GM19035 (cell line): ENCODE results near the gene FOXA1.
"Not testable (repeated sequence)": the region's sequence is repeated elsewhere in the genome, so short reads cannot be mapped to it uniquely, and the experiment has no call there.

Experiments
- ATAC-seq: cut with Tn5 transposase; IDR thresholded peaks from one replicate; pipeline ENCODE4 v1.9.1; 2021; ENCODE audit not compliant: unreplicated experiment

The FOXA1 gene

DNA sequence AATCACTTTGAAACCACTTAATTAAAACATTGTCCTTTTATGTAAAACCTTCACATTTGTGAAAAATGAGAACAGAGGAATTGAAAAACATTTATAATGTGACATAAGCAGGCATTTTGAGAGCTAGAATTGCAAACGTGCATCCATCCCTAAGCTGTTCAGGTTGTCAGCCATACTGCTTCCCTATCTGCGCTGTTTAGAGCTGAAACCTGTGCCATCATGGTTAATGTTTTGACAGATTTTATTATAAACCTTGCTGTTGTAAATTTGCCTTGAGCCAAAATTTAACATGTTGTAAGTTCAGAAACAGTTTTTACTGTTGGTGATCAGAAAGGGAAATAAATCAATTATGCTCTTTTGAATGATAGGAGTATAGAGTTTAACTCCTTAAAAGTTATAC, 31.9 kb downstream of the FOXA1 start:
- ATAC-seq = no peak

DNA sequence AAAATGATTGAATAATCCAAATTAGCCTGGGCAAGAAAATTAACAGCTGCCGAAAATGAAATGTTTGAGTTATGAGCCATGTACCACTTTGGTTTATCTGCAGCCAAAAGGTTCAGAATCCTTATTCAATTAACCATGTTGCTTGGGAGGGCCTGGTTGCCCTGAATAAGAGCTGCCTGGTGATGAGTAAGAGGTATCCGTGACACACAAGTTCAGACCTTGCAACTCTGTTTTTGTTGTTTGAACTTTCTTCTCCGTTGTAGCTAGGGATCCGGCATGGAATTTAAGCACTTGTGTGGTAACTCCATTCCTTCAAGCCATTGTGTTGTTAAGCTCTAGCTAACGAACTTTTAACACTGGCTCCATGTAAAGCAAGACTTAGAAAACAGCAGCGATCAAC, 35.7 kb downstream of the FOXA1 start:
- no peak for ATAC-seq

DNA sequence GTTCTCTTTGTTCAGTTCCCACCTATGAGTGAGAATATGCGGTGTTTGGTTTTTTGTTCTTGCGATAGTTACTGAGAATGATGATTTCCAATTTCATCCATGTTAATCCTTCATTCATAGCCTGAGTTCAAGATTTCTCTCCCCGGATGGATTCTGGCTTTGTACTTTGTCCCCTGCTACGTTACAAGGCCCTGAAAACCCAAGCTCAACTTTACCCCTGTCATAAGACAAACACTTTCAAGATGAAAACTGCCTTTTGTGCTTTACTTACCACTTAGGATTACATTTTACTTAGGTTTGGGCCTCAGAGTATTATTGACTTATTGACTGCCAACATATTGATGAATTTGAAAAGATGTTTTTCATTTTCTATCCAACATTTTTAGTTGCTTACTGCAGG, 36.3 kb downstream of the FOXA1 start:
- no peak for ATAC-seq

DNA sequence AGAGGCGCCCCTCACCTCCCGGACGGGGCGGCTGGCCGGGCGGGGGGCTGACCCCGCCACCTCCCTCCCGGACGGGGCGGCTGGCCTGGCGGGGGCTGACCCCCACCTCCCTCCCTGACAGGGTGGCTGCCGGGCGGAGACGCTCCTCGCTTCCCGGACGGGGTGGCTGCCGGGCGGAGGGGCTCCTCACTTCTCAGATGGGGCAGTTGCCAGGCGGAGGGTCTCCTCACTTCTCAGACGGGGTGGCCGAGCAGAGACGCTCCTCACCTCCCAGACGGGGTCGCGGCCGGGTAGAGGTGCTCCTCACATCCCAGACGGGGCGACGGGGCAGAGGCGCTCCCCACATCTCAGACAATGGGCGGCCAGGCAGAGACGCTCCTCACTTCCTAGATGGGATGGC, 39.5 kb downstream of the FOXA1 start:
- not testable (repeated sequence) for ATAC-seq

DNA sequence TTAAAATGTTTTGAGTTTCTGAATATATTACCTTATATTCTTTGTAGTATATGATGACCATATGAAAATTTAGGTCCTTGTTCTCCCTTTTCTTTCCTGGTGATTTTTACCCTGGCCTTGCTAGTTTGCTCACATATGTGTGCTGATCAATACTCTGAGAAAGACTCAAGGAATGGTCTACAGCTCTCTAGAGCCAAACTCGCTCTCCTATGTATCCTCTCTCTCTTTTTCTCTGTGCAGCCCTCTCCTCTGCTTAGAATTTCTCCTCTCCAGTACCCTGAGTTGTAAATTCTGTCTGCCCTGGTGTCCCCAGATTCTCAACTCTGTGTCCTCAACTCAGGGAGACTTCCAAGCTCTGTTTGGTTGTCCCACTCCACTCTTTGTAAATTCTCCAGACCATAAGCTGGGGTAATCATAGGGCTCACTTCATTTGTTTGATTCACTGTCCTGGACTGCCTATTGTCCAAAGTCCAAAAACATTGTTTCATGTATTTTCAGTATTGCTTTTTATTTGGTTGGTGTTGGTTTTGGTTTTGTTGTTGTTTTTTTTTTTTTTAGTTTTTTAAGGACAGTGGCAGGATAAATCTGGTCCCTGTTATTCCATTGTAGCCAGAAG, 41.0 kb downstream of the FOXA1 start:
- no peak for ATAC-seq

DNA sequence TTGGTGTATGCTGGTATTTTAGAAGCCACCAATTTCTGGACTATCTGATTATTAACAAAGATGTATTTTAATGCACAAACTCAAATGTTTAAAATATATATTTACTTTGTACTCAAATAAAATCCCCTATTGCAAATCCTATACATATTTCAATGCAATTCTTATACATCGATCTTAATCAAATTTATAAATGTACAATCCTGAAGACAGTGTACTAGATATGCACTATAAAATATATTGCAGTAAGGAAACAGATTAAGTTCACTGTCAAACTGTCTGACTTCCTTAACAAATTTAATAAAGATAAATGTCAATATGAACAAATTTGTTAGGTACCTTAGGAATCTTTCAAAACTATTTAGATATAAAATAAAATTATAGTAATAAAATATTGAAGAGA, 43.9 kb downstream of the FOXA1 start:
- ATAC-seq = no peak

DNA sequence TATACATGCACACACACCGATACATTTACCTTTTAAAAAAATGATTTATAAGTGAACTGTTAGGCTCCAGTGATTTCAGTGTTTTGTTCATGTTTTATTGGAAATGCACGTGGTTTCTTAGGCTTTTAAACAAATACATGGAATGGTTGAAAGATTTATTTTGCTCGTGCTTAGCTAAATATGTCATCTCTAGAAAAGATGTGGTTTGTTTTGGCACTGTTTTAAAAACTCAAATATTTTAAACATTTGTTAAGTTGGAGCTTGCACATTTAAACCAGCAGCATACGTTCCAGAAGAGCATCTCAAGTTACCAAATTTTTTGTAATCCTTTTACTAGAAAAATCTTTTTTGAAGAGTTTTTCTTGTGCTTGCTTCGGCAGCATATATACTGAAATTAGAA, 44.5 kb downstream of the FOXA1 start:
- no peak for ATAC-seq

DNA sequence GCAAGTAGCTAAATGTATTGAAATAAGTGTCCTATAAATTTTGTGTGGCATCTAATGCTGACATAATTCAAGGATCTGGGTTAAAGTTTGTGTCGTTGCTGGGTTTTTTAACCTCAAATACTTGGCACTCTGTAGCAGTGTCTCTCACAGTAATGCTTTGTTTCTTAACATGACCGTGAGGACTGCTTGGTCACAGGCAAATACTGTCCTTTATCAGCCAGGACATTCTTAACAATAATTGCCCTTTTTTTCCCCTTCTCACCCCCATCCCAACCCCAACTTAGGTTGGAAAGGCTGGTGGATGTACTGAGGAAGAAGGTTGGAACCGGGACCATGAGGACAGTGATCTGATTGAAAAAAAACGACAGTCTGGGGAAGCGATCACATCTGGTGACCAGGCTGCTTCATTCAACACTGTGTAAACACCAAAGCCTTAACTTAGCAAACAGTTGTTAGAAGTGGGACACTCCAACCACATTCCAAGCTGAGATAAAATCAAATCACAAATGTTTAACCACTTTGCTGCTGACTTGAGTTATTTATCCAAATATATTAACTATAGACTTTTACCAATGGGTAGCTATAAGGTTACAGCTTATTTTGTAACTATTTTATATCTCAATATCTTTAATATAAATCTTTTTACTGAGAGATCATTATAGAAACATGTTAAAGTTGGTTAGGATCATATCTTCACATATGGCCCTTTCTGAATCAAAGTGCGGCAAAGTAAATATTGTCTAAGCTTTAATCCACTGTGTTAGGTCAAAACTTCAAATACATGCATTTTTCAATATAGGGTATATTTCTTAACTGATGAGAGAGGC, 48.2 kb downstream of the FOXA1 start:
- no peak for ATAC-seq

DNA sequence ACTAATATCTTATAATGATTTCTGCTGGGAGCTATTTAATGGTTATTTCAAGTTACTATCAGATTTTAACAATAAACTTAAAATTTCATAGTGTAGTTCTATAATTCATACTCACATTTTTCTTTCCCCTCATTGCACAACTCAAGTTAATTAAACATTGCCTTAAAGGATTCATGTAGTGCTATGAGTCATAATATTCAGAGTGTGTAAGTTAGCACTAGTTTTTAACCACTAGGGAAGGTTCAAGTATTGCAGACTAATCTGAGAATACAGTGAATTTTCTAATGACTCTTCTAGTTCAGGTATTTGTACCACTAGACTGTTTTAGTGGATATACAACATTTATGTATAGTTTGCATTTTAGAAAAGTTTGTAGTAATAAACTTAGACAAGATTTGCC, 49.9 kb downstream of the FOXA1 start:
- ATAC-seq = no peak

DNA sequence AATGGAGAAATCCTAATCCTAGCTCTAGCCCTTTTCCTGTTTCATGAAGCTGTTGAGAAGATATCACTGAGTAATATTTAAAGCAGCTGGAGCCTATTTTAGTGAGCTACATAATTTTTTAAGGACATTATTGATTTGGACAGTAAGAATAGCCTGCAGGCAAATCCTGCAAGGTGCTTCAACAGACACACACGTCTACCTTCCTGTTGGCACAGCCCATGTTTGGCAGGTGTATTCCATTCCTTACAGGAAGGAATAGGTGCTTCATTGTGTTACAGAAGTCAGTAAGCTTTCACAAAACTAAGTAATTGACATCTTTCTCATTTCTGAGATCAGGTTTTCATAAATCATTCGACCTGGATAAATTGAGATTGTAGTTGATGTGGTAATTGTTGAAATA, 50.6 kb downstream of the FOXA1 start:
- no peak for ATAC-seq

DNA sequence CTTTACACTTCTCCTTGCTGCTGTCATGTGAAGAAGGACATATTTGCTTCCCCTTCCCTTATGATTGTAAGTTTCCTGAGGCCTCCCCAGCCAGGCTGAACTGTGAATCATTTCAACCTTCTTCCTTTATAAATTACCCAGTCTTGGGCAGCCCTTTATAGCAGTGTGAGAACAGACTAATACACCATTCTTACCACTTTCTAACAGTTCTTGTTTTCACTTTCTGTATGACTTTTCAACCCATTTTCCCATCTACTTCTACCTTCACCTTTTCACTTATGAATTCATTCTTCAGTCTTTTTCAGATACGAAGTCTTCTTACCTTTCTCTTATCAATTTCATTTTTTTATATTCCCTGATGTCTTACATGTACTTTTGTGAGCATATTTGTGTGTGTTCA, 55.1 kb downstream of the FOXA1 start:
- ATAC-seq = no peak
